ENCODE results near the gene STOML2.
A peak's percentile ranks its signal among the peaks of the same experiment; 100 is the strongest.

The STOML2 gene

DNA sequence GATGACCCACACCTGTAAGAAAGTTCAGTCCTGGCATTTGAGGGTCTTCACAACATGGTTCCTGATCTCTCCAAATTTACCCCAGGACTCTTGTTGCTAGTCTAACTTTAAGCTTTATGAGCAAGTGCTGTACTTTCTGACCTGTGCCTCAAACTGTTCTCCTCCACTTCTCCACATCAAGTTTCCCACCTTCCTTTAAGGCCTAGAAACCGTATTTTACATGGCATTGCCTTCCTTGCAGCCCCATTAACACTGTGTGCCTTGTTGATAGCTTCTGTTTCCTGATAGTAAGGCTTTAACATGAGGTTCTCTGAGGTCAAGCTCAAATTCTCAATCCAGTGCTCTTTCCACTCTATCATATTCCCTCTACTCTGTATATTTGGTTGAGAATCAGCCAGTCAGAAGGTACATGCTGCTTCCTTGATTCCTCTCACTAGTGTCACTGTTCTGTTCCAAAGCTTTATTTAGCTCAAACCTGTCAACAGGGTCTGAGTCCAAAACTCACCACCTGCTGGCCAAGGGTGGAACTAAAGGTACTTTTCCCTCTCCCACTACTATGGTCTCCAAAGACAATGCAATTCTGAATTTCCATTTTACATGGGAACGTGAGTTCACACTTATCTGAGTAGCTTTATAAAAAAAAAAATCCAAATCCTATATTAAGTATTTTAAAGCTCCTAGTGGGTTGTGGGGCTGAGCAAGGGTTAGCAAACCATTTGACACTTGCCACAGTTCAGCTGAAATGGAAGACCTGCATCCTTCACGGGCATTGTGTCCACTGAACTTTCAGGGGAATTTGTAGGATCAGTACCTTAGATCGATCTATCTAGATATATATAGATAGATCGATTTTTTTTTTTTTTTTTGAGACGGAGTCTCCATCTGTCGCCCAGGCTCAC is 51.6 kb downstream of the STOML2 start:
- ChIA-PET CTCF (interaction anchor here (0.6 to 5.8 kb wide), 26 partner anchors 8 to 208 kb away, joined by 3 to 102 read pairs (median 5); partner anchors contain the start of genes PIGO and VCP), POLR2A (interaction anchor here (0.6 to 1.8 kb wide), 6 partner anchors 16 to 152 kb away, joined by 3 to 6 read pairs (median 4); partner anchors contain the start of gene VCP)
- no peak overlapping the region for H3K4me3 ChIP-seq (ENCODE audit: low read depth, low read length)
- TF ChIP-seq, protein P1, sequence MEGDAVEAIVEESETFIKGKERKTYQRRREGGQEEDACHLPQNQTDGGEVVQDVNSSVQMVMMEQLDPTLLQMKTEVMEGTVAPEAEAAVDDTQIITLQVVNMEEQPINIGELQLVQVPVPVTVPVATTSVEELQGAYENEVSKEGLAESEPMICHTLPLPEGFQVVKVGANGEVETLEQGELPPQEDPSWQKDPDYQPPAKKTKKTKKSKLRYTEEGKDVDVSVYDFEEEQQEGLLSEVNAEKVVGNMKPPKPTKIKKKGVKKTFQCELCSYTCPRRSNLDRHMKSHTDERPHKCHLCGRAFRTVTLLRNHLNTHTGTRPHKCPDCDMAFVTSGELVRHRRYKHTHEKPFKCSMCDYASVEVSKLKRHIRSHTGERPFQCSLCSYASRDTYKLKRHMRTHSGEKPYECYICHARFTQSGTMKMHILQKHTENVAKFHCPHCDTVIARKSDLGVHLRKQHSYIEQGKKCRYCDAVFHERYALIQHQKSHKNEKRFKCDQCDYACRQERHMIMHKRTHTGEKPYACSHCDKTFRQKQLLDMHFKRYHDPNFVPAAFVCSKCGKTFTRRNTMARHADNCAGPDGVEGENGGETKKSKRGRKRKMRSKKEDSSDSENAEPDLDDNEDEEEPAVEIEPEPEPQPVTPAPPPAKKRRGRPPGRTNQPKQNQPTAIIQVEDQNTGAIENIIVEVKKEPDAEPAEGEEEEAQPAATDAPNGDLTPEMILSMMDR (IDR thresholded peaks at IDR 0.05; ENCODE audit: insufficient read depth, low read length, missing control alignments): peak; percentile 65
- no peak for DNase-seq (ENCODE audit: low read depth, low spot score)
